Measurements from ENCODE around the gene ACVR1B. TPM values are rescaled to one million over a fixed set of nuclear protein-coding genes. Genes with fewer than 3 reads are reported as not detected.
A peak's percentile ranks its signal among the peaks of the same experiment; 100 is the strongest.

ACVR1B gene
- total RNA-seq, 1 donor from 2014 or later, result 13.8 TPM

- Histone ChIP-seq H3K4me1 (ENCODE audit: insufficient read depth, low read length) (peaks cover 10% of the 10 kb centered on the region), H3K27me3 (ENCODE audit: insufficient read depth, low read length) (peaks cover 7% of the 10 kb centered on the region), H2AFZ (ENCODE audit: low read depth, low read length) (no peak overlapping the region), H3K9me3 (ENCODE audit: insufficient read depth, low read depth, low read length) (no peaks in the 10 kb centered on the region), H3K36me3 (ENCODE audit: insufficient read depth, low read length) (no peaks in the 10 kb centered on the region), H3K4me3 (ENCODE audit: insufficient read depth, low read depth, low read length) (no peak overlapping the region), H3K79me2 (ENCODE audit: insufficient read depth, low read length) (no peaks in the 10 kb centered on the region), H4K20me1 (ENCODE audit: insufficient read depth, low read length) (peaks cover 11% of the 10 kb centered on the region), H3K27ac (ENCODE audit: low read depth, low read length) (no peak overlapping the region), H3K9ac (ENCODE audit: low read length) (no peak overlapping the region), H3K4me2 (ENCODE audit: low read length) (no peak overlapping the region)
- H3K36me3 Mint-ChIP-seq (ENCODE audit: low read depth, unreplicated experiment), result peaks cover 4% of the 10 kb centered on the region
- DNase-seq (ENCODE audit: low read depth) (no peak), FAIRE-seq (no peak)
- H3K4me1 Mint-ChIP-seq (ENCODE audit: low read depth, unreplicated experiment), result peaks cover 21% of the 10 kb centered on the region
- TF ChIP-seq CTCF (IDR thresholded peaks at IDR 0.05; ENCODE audit: insufficient read depth, low read depth, low read length) (no peak), EZH2 (IDR thresholded peaks at IDR 0.05; ENCODE audit: insufficient read depth, low read length) (no peak)
- peaks cover 14% of the 10 kb centered on the region for H3K27me3 Mint-ChIP-seq (ENCODE audit: low read depth, unreplicated experiment)
- peaks cover 4% of the 10 kb centered on the region for H3K9me3 Mint-ChIP-seq (ENCODE audit: unreplicated experiment)
- no peak overlapping the region for H3K27ac Mint-ChIP-seq (ENCODE audit: unreplicated experiment)
- H3K4me3 Mint-ChIP-seq (ENCODE audit: unreplicated experiment), result no peak overlapping the region
Measured at GRCh38 chr12:52003591-52003990, 52.1 kb downstream of the ACVR1B start.

- H3K9ac ChIP-seq (ENCODE audit: low read length), result no peak overlapping the region
- peak; percentile 20 for DNase-seq (ENCODE audit: low read depth)
- no peak overlapping the region for H2AFZ ChIP-seq (ENCODE audit: low read depth, low read length)
- peaks cover 21% of the 10 kb centered on the region for H3K4me1 Mint-ChIP-seq (ENCODE audit: low read depth, unreplicated experiment)
- H3K9me3 Mint-ChIP-seq (ENCODE audit: unreplicated experiment), result peaks cover 4% of the 10 kb centered on the region
- TF ChIP-seq CTCF (IDR thresholded peaks at IDR 0.05; ENCODE audit: insufficient read depth, low read depth, low read length) (peak; percentile 46), EZH2 (IDR thresholded peaks at IDR 0.05; ENCODE audit: insufficient read depth, low read length) (no peak)
- peaks cover 11% of the 10 kb centered on the region for H4K20me1 ChIP-seq (ENCODE audit: insufficient read depth, low read length)
- H3K27ac Mint-ChIP-seq (ENCODE audit: unreplicated experiment), result no peak overlapping the region
- peaks cover 14% of the 10 kb centered on the region for H3K27me3 Mint-ChIP-seq (ENCODE audit: low read depth, unreplicated experiment)
- peak overlapping the region; percentile 57 for H3K4me3 Mint-ChIP-seq (ENCODE audit: unreplicated experiment)
- no peaks in the 10 kb centered on the region for H3K36me3 ChIP-seq (ENCODE audit: insufficient read depth, low read length)
- no peak overlapping the region for H3K4me3 ChIP-seq (ENCODE audit: insufficient read depth, low read depth, low read length)
- H3K36me3 Mint-ChIP-seq (ENCODE audit: low read depth, unreplicated experiment), result peaks cover 4% of the 10 kb centered on the region
- FAIRE-seq, result no peak
- no peak overlapping the region for H3K4me2 ChIP-seq (ENCODE audit: low read length)
- H3K79me2 ChIP-seq (ENCODE audit: insufficient read depth, low read length), result no peaks in the 10 kb centered on the region
- H3K27ac ChIP-seq (ENCODE audit: low read depth, low read length), result no peak overlapping the region
- H3K27me3 ChIP-seq (ENCODE audit: insufficient read depth, low read length), result peaks cover 7% of the 10 kb centered on the region
- peaks cover 10% of the 10 kb centered on the region for H3K4me1 ChIP-seq (ENCODE audit: insufficient read depth, low read length)
- no peaks in the 10 kb centered on the region for H3K9me3 ChIP-seq (ENCODE audit: insufficient read depth, low read depth, low read length)
Measured at GRCh38 chr12:52004042-52004648, 52.6 kb downstream of the ACVR1B start.

- no peak overlapping the region for H3K27ac Mint-ChIP-seq (ENCODE audit: unreplicated experiment)
- no peak overlapping the region for H3K9ac ChIP-seq (ENCODE audit: low read length)
- H4K20me1 ChIP-seq (ENCODE audit: insufficient read depth, low read length), result peaks cover 11% of the 10 kb centered on the region
- H3K4me3 ChIP-seq (ENCODE audit: insufficient read depth, low read depth, low read length), result no peak overlapping the region
- peaks cover 14% of the 10 kb centered on the region for H3K27me3 Mint-ChIP-seq (ENCODE audit: low read depth, unreplicated experiment)
- H3K79me2 ChIP-seq (ENCODE audit: insufficient read depth, low read length), result no peaks in the 10 kb centered on the region
- TF ChIP-seq EZH2 (IDR thresholded peaks at IDR 0.05; ENCODE audit: insufficient read depth, low read length) (no peak), CTCF (IDR thresholded peaks at IDR 0.05; ENCODE audit: insufficient read depth, low read depth, low read length) (no peak)
- H3K36me3 Mint-ChIP-seq (ENCODE audit: low read depth, unreplicated experiment), result peaks cover 2% of the 10 kb centered on the region
- peaks cover 7% of the 10 kb centered on the region for H3K27me3 ChIP-seq (ENCODE audit: insufficient read depth, low read length)
- no peak overlapping the region for H3K4me2 ChIP-seq (ENCODE audit: low read length)
- DNase-seq (ENCODE audit: low read depth), result no peak
- peak overlapping the region; percentile 89 for H3K4me3 Mint-ChIP-seq (ENCODE audit: unreplicated experiment)
- no peak overlapping the region for H2AFZ ChIP-seq (ENCODE audit: low read depth, low read length)
- FAIRE-seq, result no peak
- peaks cover 16% of the 10 kb centered on the region for H3K4me1 ChIP-seq (ENCODE audit: insufficient read depth, low read length)
- H3K9me3 Mint-ChIP-seq (ENCODE audit: unreplicated experiment), result peaks cover 3% of the 10 kb centered on the region
- H3K9me3 ChIP-seq (ENCODE audit: insufficient read depth, low read depth, low read length), result no peaks in the 10 kb centered on the region
- no peak overlapping the region for H3K27ac ChIP-seq (ENCODE audit: low read depth, low read length)
- peaks cover 21% of the 10 kb centered on the region for H3K4me1 Mint-ChIP-seq (ENCODE audit: low read depth, unreplicated experiment)
- H3K36me3 ChIP-seq (ENCODE audit: insufficient read depth, low read length), result no peaks in the 10 kb centered on the region
Measured at GRCh38 chr12:52005218-52005902, 53.9 kb downstream of the ACVR1B start.

All from astrocyte (in vitro differentiated cells and primary cell).